A549 (cell line): ENCODE data around the gene TM6SF1. TPM values are rescaled to one million over a fixed set of nuclear protein-coding genes. Genes with fewer than 3 reads are reported as not detected.
"Not testable (repeated sequence)": the region's sequence is repeated elsewhere in the genome, so short reads cannot be mapped to it uniquely, and the experiment has no call there.

ENCODE experiments used
- ATAC-seq, 2 experiments: fragments of 200-7000 bp in 1 of 2; fragments of >200 bp in 1 of 2; cut with Nextera tagmentation in 1 of 2; cut with Tn5 transposase in 1 of 2; 3 replicates each; pipeline versions ENCODE4 v1.8.0 to v1.9.1; 2018 to 2020; ENCODE audit warnings: mild to moderate bottlenecking in 1 of 2, moderate library complexity in 1 of 2
- CTCF ChIA-PET: fragments of 300-600 bp; sonication (Branson Sonifier 250); formaldehyde crosslinking; extraction: SDS; loops from one replicate; lab custom pipeline; 2021; ENCODE audit warnings: antibody characterized with exemption, inconsistent platforms; lab: Yijun Ruan, JAX
- POLR2A ChIA-PET: fragments of 350-600 bp; formaldehyde crosslinking; extraction: SDS; loops from one replicate; lab custom pipeline; 2021; ENCODE audit warnings: antibody characterized with exemption, inconsistent platforms; lab: Yijun Ruan, JAX
- DNase-seq, 2 experiments: peaks; one replicate each; pipeline versions ENCODE4 v3.0.0 to v3.0.0-alpha.2; 2011 to 2016; ENCODE audit warnings: low read depth in 1 of 2, low spot score in 1 of 2
- FAIRE-seq: peaks from 2 replicates; lab custom pipeline; 2011; peaks lifted over from hg19 to GRCh38; lab: Jason Lieb, UNC
- H3K27ac ChIP-seq, 2 experiments: fragments of >200 bp; sonication (Bioruptor Twin); formaldehyde crosslinking; 3 replicates each; pipeline ENCODE4 v1.5.1; 2016 to 2017
- H3K4me1 ChIP-seq: fragments of >200 bp; sonication (Bioruptor Twin); formaldehyde crosslinking; 3 replicates; pipeline ENCODE4 v1.6.1; 2016
- H3K4me2 ChIP-seq: fragments of >200 bp; sonication (Bioruptor Twin); formaldehyde crosslinking; 3 replicates; pipeline ENCODE4 v1.6.1; 2016
- H3K4me3 ChIP-seq: fragments of >200 bp; sonication (Bioruptor Twin); formaldehyde crosslinking; 3 replicates; pipeline ENCODE4 v1.5.1; 2016
- H3K9me3 ChIP-seq: fragments of >200 bp; sonication (Bioruptor Twin); formaldehyde crosslinking; 3 replicates; pipeline ENCODE4 v1.6.1; 2016
- ATOH8 ChIP-seq: fragments of 250-450 bp; sonication (Bioruptor Pico); IDR thresholded peaks from 2 replicates; pipeline ENCODE4 v1.5.0; 2020; ENCODE audit warnings: low read depth, mild to moderate bottlenecking, moderate library complexity
- CBX8 ChIP-seq: fragments of 200-600 bp; sonication (generic); IDR thresholded peaks from 2 replicates; pipeline ENCODE4 v1.6.1; 2016
- EHF ChIP-seq: fragments of 250-450 bp; sonication (Bioruptor Pico); IDR thresholded peaks from 2 replicates; pipeline ENCODE4 v1.5.0; 2020; ENCODE audit warnings: mild to moderate bottlenecking
- EP300 ChIP-seq, 2 experiments: fragments of >200 bp; sonication (Bioruptor Twin); formaldehyde crosslinking; IDR thresholded peaks; 2 replicates in 1 of 2; 3 replicates in 1 of 2; pipeline ENCODE4 v1.6.1; 2016 to 2017
- FOXS1 ChIP-seq: fragments of 250-450 bp; sonication (Bioruptor Pico); IDR thresholded peaks from 2 replicates; pipeline ENCODE4 v1.5.0; 2020; ENCODE audit warnings: mild to moderate bottlenecking, moderate library complexity
- GATA3 ChIP-seq: IDR thresholded peaks from 2 replicates; pipeline ENCODE4 v1.6.1; 2012; ENCODE audit warnings: borderline replicate concordance
- HEYL ChIP-seq: fragments of 250-450 bp; sonication (Bioruptor Pico); IDR thresholded peaks from 2 replicates; pipeline ENCODE4 v1.8.0; 2021; ENCODE audit warnings: mild to moderate bottlenecking, moderate library complexity
- HOXA7 ChIP-seq: fragments of 250-450 bp; sonication (Bioruptor Pico); IDR thresholded peaks from 2 replicates; pipeline ENCODE4 v1.5.0; 2020; ENCODE audit warnings: mild to moderate bottlenecking, moderate library complexity
- POLR2A ChIP-seq: IDR thresholded peaks from 2 replicates; pipeline ENCODE4 v1.6.1; 2012; ENCODE audit warnings: mild to moderate bottlenecking, low read length
- RNF2 ChIP-seq: fragments of 200-600 bp; sonication (generic); IDR thresholded peaks from 2 replicates; pipeline ENCODE4 v1.6.1; 2016; ENCODE audit warnings: low read depth, mild to moderate bottlenecking, antibody characterized with exemption, moderate library complexity, borderline replicate concordance
- SMC3 ChIP-seq: fragments of >200 bp; sonication (Bioruptor Twin); formaldehyde crosslinking; IDR thresholded peaks from 3 replicates; pipeline ENCODE4 v1.6.1; 2018; ENCODE audit warnings: inconsistent platforms
- TP53 ChIP-seq: fragments of 250-450 bp; sonication (Bioruptor Pico); IDR thresholded peaks from 2 replicates; pipeline ENCODE4 v1.5.0; 2021; ENCODE audit warnings: mild to moderate bottlenecking, moderate library complexity
- ZC3H11A ChIP-seq: fragments of 450-650 bp; IDR thresholded peaks from 2 replicates; pipeline ENCODE4 v1.6.1; 2014; ENCODE audit warnings: antibody characterized with exemption, mild to moderate bottlenecking
- WGBS: methylation state at CpG from one replicate; pipeline ENCODE4 v1.1.6; 2017; ENCODE audit errors: missing lambda C conversion rate; 5-methylcytosine and 5-hydroxymethylcytosine counted together
- polyA plus RNA-seq, 4 experiments: library from polyadenylated mRNA; depleted of rRNA in 3 of 4; stranded (reverse); fragments of >200 nt; fragmentation: RNase III in 1 of 4; extraction: RNeasy Plus Mini Kit Qiagen cat#74134 plus additional on column Dnase treatment in 1 of 4; gene quantifications; 2 replicates in 3 of 4; 3 replicates in 1 of 4; pipeline ENCODE4 v1.2.3, GENCODE V29; 2011 to 2017

The TM6SF1 gene
- polyA plus RNA-seq, 2 of the 4 experiments (the other 2 are of a cell fraction): 1.1 TPM; not detected in 1

- DNase-seq: no peak
- ATAC-seq: no peak
- H3K4me1 ChIP-seq: no peaks in the 10 kb centered on the region
- no peak overlapping the region for H3K4me2 ChIP-seq
- FAIRE-seq: no peak
- H3K9me3 ChIP-seq: no peaks in the 10 kb centered on the region
- 92% methylated on average over 4 of the region's 4 CpGs for WGBS
- no peak overlapping the region for H3K27ac ChIP-seq
- ChIA-PET POLR2A (no interaction called here), CTCF (interaction anchor here (0.9 to 1.0 kb wide), 3 partner anchors 10 to 115 kb away, joined by 3 to 4 read pairs (median 3); no protein-coding TSS in a partner anchor)
- H3K4me3 ChIP-seq: no peak overlapping the region
- TF ChIP-seq GATA3 (no peak), ATOH8 (CRISPR knock-in tag) (no peak), EHF (CRISPR knock-in tag) (no peak)
These were observed 25.5 kb downstream of the TM6SF1 start for GRCh38 chr15:83132861-83133523.

DNA sequence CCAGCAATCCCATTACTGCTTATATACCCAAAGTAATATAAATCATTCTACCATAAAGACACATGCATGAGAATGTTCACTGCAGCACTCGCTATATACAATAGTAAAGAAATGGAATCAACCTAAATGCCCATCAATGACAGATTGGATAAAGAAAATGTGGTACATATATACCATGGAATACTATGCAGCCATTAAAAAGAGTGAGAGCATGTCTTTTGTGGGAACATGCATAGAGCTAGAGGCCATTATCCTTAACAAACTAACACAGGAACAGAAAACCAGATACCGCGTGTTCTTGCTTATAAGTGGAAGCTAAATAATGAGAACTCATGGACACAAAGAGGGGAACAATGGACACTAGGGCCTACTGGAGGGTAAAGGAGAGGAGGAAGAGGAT lies 34.7 kb downstream of the TM6SF1 start:
- H3K27ac ChIP-seq, POLR2A ChIA-PET, ATAC-seq, H3K4me3 ChIP-seq, H3K4me2 ChIP-seq, H3K4me1 ChIP-seq, H3K9me3 ChIP-seq, FAIRE-seq, DNase-seq: not testable (repeated sequence)
- WGBS: 93% methylated on average over 3 of the region's 3 CpGs
- CTCF ChIA-PET: interaction anchor here (0.9 kb wide), 1 partner anchor 22 kb away, joined by 3 read pairs; no protein-coding TSS in a partner anchor

- ChIA-PET CTCF (interaction anchor here (1.0 kb wide), 1 partner anchor 8 kb away, joined by 3 read pairs; no protein-coding TSS in a partner anchor), POLR2A (no interaction called here)
- FAIRE-seq (no peak), ATAC-seq (peak in 1 of 2 experiments; percentile 33; a peak in 2 of 6 replicates), DNase-seq (no peak)
- no peak for TF ChIP-seq HEYL (CRISPR knock-in tag)
- TF ChIP-seq CBX8: no peak
- TF ChIP-seq TP53: no peak
- TF ChIP-seq POLR2A: no peak
- no peak for TF ChIP-seq ZC3H11A
- no peaks in the 10 kb centered on the region for H3K4me1 ChIP-seq
- no peak overlapping the region for H3K4me2 ChIP-seq
- H3K4me3 ChIP-seq: no peak overlapping the region
- WGBS: 95% methylated on average over 3 of the region's 3 CpGs
- H3K9me3 ChIP-seq: no peaks in the 10 kb centered on the region
- no peak overlapping the region for H3K27ac ChIP-seq
These were observed 37.3 kb downstream of the TM6SF1 start for GRCh38 chr15:83144771-83145170.

- FAIRE-seq: peak; percentile 13
- no peaks in the 10 kb centered on the region; the same call in 2 of the 3 replicates for H3K4me1 ChIP-seq
- no peak for DNase-seq
- TF ChIP-seq SMC3 (no peak), EP300 (IDR thresholded peaks at IDR 0.05) (no peak)
- TF ChIP-seq, all 56 proteins: peak for 0
- ChIA-PET POLR2A (no interaction called here), CTCF (no interaction called here)
- WGBS: 100% methylated on average over 1 of the region's 1 CpG
- ATAC-seq: no peak
- Histone ChIP-seq H3K4me2 (no peak overlapping the region), H3K9me3 (no peaks in the 10 kb centered on the region), H3K4me3 (no peak overlapping the region), H3K27ac (no peak overlapping the region)
These were observed 45.8 kb downstream of the TM6SF1 start for GRCh38 chr15:83153288-83153687.

DNA sequence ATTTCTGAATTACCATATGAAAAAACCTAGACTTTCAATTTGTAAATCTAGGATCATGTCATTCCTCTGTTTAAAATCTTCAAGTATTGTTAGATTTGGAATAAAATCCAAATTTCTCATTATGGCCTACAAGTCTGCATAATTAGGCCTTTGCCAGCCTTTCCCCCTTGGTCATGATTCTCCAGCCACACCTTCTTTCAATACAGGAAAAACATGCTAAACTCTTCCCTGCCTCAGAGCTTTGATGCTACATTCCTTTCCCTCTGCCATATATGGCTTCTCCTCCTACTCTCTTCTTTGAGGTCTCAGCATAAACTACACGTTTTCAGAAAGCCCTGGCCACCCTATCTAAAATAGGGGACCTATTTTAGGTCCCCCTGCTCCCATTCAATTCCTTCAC lies 48.5 kb downstream of the TM6SF1 start:
- Histone ChIP-seq H3K27ac (no peak overlapping the region), H3K4me1 (peaks cover 4% of the 10 kb centered on the region; the same call in 1 of the 3 replicates), H3K4me3 (no peak overlapping the region), H3K4me2 (no peak overlapping the region), H3K9me3 (no peaks in the 10 kb centered on the region)
- POLR2A ChIA-PET: no interaction called here
- ATAC-seq (no peak), DNase-seq (no peak), FAIRE-seq (no peak)
- WGBS: 51% methylated on average over 1 of the region's 1 CpG
- CTCF ChIA-PET: no interaction called here
- TF ChIP-seq FOXS1 (CRISPR knock-in tag) (no peak), HOXA7 (CRISPR knock-in tag) (no peak), RNF2 (no peak), HEYL (CRISPR knock-in tag) (no peak), SMC3 (no peak)
- TF ChIP-seq, all 56 proteins: peak for 0
